HepG2 (cell line): Measurements from ENCODE around the gene ERF. TPM values are rescaled to one million over a fixed set of nuclear protein-coding genes. Genes with fewer than 3 reads are reported as not detected.

Experiments
- BCL3 ChIP-seq: sonication (generic); formaldehyde crosslinking; IDR thresholded peaks from 2 replicates; pipeline ENCODE4 v1.5.1; 2020; ENCODE audit warnings: mild to moderate bottlenecking, missing genetic modification reagents, moderate library complexity
- DMAP1 ChIP-seq: IDR thresholded peaks from 2 replicates; pipeline ENCODE4 v1.6.1; 2016
- FOXP4 ChIP-seq: sonication (generic); formaldehyde crosslinking; IDR thresholded peaks from 2 replicates; pipeline ENCODE4 v1.4.0; 2020; ENCODE audit warnings: missing genetic modification reagents
- HDAC2 ChIP-seq: sonication (generic); formaldehyde crosslinking; IDR thresholded peaks from 2 replicates; pipeline ENCODE4 v1.4.0; 2020; ENCODE audit warnings: missing genetic modification reagents
- MXD4 ChIP-seq: IDR thresholded peaks from 2 replicates; pipeline ENCODE4 v1.6.1; 2016; ENCODE audit warnings: mild to moderate bottlenecking, missing biosample characterization, missing genetic modification reagents
- NR2F6 ChIP-seq, 2 experiments: IDR thresholded peaks; 2 replicates each; pipeline ENCODE4 v1.6.1; 2016; ENCODE audit warnings: antibody characterized with exemption in 1 of 2, mild to moderate bottlenecking in 1 of 2
- PPARG ChIP-seq: conservative IDR thresholded peaks from 2 replicates; pipeline ENCODE4 v1.6.1; 2016; ENCODE audit warnings: missing biosample characterization, missing genetic modification reagents
- RNF219 ChIP-seq: sonication (generic); formaldehyde crosslinking; IDR thresholded peaks from 2 replicates; pipeline ENCODE4 v1.5.0; 2020; ENCODE audit warnings: mild to moderate bottlenecking, missing genetic modification reagents
- YEATS4 ChIP-seq: sonication (generic); formaldehyde crosslinking; IDR thresholded peaks from 2 replicates; pipeline ENCODE4 v1.4.0; 2020; ENCODE audit warnings: missing genetic modification reagents, borderline replicate concordance
- ZBTB7B ChIP-seq: sonication (generic); formaldehyde crosslinking; IDR thresholded peaks from 2 replicates; pipeline ENCODE4 v1.4.0; 2020; ENCODE audit warnings: missing genetic modification reagents
- ZNF318 ChIP-seq: sonication (generic); formaldehyde crosslinking; IDR thresholded peaks from 2 replicates; pipeline ENCODE4 v1.4.0; 2020; ENCODE audit warnings: mild to moderate bottlenecking, missing genetic modification reagents
- ZNF335 ChIP-seq: sonication (generic); formaldehyde crosslinking; IDR thresholded peaks from 2 replicates; pipeline ENCODE4 v1.4.0; 2020; ENCODE audit warnings: missing genetic modification reagents
- ZNF563 ChIP-seq: sonication (generic); formaldehyde crosslinking; IDR thresholded peaks from 2 replicates; pipeline ENCODE4 v1.8.0; 2022; ENCODE audit warnings: mild to moderate bottlenecking, moderate library complexity, missing genetic modification reagents
- ZNF776 ChIP-seq: sonication (generic); formaldehyde crosslinking; IDR thresholded peaks from 2 replicates; pipeline ENCODE4 v1.4.0; 2020; ENCODE audit warnings: mild to moderate bottlenecking, missing genetic modification reagents
- ZZZ3 ChIP-seq: sonication (generic); formaldehyde crosslinking; IDR thresholded peaks from 2 replicates; pipeline ENCODE4 v1.4.0; 2020; ENCODE audit warnings: missing genetic modification reagents, mild to moderate bottlenecking, borderline replicate concordance
- polyA plus RNA-seq, 8 experiments: library from polyadenylated mRNA; depleted of rRNA in 3 of 8; stranded (reverse) in 7 of 8; unstranded in 1 of 8; fragments of >200 nt; fragmentation: Illumina TruSeq in 4 of 8; extraction: Trizol in 4 of 8; gene quantifications; 2 replicates each; pipeline versions ENCODE4 v1.2.1 to v1.2.3, GENCODE V29; 2011 to 2016; ENCODE audit warnings: low read depth in 4 of 8, missing spikeins in 1 of 8, mixed read lengths in 1 of 8; ENCODE audit not compliant: insufficient read depth in 1 of 8
- total RNA-seq, 5 experiments: library from RNA; depleted of rRNA; stranded (reverse); fragments of >200 nt; fragmentation: Illumina TruSeq; extraction: Trizol; gene quantifications; 2 replicates each; pipeline ENCODE4 v1.2.3, GENCODE V29; 2016; ENCODE audit warnings: low read depth in 1 of 5

Gene ERF
- total and polyA plus RNA-seq, 2 of the 13 experiments (the other 11 are each of a cell fraction or from before 2014, with no cell fraction given) = 67.1 to 69.9 TPM

GRCh38 chr19:42242512-42243409 is 12.2 kb downstream of the ERF start, which contains the start of gene GSK3A (continued):
- no peak for TF ChIP-seq ZNF318
- TF ChIP-seq RNF219 (CRISPR knock-in tag) = no peak
- 0 out of 2 replicates have a peak, but pooled peaks have one; percentile 16 for TF ChIP-seq NR2F6 (IDR thresholded peaks at IDR 0.05)
- TF ChIP-seq NR2F6 (CRISPR knock-in tag; IDR thresholded peaks at IDR 0.05) = no peak
- TF ChIP-seq DMAP1 = no peak; the same call in 1 of the 2 replicates
- TF ChIP-seq MXD4 (CRISPR knock-in tag) = no peak; the same call in 1 of the 2 replicates
- no peak; the same call in 1 of the 2 replicates for TF ChIP-seq ZZZ3 (CRISPR knock-in tag)
- peak; percentile 16; the same call in 1 of the 2 replicates for TF ChIP-seq YEATS4 (CRISPR knock-in tag)
- no peak for TF ChIP-seq BCL3 (CRISPR knock-in tag)
- TF ChIP-seq PPARG = no peak
- peak; percentile 50; the same call in 1 of the 2 replicates for TF ChIP-seq ZNF335 (CRISPR knock-in tag)
- TF ChIP-seq ZNF563 = peak; percentile 64; the same call in 1 of the 2 replicates
- TF ChIP-seq ZBTB7B = no peak; the same call in 1 of the 2 replicates
- peak; percentile 49 for TF ChIP-seq FOXP4
- peak; percentile 87 for TF ChIP-seq ZNF776 (CRISPR knock-in tag)
- peak; percentile 38; the same call in 1 of the 2 replicates for TF ChIP-seq HDAC2 (CRISPR knock-in tag)
